CD4-positive, alpha-beta T cell treated with Interleukin-17A for 4 hours (primary cell): ENCODE measurements around the gene TECR.
"Not testable (repeated sequence)": the region's sequence is repeated elsewhere in the genome, so short reads cannot be mapped to it uniquely, and the experiment has no call there.

ENCODE experiments used
- DNase-seq: peaks from one replicate; pipeline ENCODE4 v3.0.0-alpha.2; 2020; ENCODE audit warnings: mixed read lengths

The TECR gene

DNA sequence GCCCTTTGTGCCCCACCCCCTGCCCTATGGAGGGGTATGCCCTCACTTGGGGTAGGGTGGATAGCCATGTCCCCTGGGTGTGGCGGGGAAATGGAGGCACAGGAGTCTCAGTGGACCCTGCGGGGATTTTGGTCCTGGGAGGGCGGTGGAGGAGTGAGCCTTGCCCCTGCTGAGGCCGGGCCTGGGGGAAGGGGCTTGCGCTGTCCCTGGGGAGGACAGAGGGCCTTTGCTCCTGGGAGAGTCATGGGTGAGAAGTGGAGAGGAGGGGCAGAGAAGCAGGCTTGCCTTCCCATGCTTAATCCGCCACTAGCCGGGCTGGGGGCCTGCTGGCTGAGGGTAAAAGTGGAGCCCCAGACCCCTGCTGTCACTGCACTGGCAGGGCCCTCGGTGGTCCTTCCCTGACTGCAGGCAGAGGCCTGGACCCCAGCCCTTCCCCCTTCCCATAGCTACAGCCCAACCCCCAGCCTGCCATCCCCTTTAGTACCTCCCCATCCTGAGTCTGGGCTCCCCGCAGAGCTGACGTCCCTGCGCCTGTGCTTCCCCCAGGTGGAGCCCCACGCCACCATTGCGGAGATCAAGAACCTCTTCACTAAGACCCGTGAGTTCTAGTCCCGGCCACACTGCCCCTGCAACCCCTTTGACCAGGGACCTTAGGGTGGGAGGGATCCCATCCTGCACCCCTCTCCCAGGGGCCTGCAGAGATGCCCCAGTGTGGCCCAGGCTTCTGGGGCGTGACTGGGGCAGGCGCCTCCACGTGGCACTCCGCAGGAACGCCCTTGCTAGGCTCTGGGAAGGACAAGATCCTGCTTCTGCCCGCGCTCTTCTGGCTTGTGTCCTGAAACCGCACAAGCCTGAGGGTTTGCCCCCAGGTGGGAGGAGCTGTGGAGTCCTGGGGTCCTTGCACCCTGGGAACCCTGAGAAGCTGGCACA is 33.5 kb downstream of the TECR start:
- DNase-seq, result no peak

DNA sequence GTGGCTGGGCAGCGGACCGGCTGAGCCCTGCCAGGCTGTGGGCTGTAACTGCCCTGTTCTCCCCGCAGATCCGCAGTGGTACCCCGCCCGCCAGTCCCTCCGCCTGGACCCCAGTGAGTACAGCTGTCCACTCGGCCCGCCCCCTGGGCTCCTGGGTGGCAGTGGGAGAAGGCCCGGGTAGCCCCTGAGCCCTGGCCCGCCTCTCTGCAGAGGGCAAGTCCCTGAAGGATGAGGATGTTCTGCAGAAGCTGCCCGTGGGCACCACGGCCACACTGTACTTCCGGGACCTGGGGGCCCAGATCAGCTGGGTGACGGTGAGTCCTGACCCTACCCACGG is 34.2 kb downstream of the TECR start:
- DNase-seq, result no peak

DNA sequence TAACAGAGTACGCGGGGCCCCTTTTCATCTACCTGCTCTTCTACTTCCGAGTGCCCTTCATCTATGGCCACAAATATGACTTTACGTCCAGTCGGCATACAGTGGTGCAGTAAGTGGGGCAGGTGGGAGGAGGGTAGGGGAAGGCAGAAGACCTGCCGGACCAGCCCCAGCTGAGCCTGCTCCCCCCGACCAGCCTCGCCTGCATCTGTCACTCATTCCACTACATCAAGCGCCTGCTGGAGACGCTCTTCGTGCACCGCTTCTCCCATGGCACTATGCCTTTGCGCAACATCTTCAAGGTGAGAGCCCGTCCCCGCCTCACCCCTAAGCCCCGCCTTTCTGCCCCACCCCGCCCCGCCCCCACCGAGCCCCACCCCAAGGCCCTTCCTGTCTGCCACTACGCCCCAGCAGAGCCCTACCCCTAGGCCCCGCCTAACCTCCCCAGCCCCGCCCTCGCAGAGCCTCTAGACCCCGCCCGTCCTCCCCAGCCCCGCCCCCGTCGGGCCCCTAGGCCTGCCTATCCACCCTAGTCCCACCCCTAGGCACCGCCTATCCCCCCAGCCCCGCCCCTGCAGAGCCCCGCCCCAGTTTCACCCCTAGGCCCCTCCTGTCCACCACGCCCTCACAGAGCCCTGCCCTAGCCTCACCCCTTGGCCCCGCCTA is 34.7 kb downstream of the TECR start:
- no peak for DNase-seq

DNA sequence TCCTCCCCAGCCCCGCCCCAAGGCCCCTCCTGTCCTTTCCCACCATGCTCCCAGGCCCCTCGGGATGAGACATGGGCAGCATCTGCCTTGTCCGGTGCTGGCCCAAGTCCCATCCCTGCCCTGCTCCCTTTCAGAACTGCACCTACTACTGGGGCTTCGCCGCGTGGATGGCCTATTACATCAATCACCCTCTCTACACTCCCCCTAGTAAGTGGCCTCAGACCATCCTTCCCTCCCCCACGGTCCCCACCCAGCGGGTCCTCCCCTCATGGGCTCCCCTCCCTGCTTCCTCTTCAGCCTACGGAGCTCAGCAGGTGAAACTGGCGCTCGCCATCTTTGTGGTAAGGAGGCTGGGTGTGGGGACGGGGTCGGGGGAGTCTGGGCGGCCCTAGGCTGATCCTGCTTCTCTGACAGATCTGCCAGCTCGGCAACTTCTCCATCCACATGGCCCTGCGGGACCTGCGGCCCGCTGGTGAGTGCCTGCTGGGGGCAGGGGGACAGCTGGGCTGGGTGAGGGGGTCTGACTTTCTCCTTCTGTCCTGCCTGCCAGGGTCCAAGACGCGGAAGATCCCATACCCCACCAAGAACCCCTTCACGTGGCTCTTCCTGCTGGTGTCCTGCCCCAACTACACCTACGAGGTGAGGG is 35.4 kb downstream of the TECR start:
- DNase-seq, result not testable (repeated sequence)

DNA sequence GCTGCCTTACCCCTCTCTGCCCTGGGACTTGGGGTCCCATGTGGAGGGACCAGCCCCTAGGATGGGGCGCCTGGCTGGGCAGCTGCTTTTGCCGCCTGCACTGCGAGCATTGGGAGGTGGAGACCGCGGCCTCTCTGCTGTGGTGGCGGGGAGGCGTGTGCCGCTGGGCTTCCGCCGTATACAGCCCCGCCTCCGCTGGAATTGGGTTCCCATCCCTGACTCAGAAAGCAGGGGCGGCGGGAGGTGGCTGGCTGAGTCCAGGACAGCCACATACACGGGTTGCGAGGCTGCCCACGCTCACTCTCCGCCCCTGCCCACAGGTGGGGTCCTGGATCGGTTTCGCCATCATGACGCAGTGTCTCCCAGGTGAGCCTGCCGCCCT is 35.9 kb downstream of the TECR start:
- no peak for DNase-seq

DNA sequence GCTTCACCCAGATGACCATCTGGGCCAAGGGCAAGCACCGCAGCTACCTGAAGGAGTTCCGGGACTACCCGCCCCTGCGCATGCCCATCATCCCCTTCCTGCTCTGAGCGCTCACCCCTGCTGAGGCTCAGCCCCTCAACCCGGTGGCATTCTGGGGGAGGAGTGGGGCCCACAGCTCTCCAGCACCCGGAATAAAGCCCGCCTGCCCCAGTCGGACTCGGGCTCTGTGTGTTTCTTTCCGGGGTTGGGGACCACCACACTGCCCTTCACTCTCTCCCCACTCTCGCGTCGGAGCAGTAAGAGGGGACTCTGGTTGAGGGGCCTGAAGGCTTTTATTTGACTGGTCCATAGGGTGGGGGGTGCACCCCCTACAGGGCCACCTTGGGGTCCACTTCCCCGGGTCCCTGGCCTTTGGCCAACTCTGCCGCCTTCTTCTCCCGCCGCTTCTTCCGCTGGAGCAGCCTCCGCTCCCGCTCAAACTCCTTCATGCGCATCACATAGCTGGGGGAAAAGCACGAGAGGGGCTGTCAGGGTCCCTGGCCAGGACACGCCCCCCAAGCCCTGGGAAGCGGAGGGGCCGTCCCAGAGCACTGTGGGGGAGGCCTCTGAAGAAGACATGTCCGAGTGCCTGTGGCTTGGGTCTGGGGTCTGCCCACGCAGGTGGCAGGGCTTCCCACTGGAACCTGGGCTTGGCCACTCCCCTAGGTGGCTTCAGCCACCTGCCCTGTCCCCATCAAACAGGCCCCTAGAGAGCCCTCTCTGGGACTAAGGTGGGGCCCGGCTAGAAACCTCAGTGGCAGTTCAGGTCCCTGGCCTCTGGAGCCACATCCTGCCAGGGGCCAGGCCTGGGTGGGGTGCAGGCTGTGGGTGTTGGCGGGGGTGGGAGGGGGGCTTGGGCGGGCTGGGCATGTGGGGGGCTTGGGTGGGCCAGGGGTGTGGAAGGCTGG is 36.6 kb downstream of the TECR start:
- DNase-seq, result no peak

DNA sequence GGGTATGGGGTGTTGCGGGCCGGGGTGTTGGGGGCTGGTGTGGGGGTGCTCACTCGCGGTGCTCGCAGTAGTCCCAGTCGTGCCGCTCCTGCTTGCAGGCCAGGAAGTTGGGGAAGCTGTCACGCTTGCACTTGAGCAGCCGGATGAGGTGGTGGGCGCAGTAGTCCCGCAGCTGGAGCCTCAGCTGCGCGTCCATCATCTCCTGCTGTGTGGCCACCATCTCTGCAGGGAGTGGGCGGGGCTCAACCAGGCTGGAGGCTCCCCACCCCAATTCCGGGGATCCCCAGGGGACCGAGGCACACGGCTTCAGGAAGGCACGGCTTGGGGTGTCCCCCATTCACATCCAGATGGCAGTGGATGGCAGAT is 37.3 kb downstream of the TECR start:
- DNase-seq, result no peak

DNA sequence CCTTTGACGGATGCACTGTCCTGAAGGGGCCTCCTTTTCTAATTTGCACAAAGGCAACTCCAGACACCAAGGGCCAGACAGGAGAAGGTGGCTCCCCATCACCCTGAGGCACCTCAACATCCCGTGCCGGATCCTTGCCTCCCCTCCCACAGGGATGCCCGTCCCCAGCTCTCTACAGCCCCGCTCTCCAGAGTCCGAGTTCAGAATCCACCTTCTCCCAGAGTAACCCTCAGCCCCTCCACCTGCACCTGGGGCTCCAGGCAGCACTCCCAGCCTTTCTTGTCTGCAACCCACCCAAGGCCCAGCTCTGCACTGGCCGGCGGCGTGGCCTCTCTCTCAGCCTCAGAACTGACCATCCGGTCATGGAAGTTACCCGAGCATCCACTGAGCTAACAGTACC is 37.7 kb downstream of the TECR start:
- no peak for DNase-seq

DNA sequence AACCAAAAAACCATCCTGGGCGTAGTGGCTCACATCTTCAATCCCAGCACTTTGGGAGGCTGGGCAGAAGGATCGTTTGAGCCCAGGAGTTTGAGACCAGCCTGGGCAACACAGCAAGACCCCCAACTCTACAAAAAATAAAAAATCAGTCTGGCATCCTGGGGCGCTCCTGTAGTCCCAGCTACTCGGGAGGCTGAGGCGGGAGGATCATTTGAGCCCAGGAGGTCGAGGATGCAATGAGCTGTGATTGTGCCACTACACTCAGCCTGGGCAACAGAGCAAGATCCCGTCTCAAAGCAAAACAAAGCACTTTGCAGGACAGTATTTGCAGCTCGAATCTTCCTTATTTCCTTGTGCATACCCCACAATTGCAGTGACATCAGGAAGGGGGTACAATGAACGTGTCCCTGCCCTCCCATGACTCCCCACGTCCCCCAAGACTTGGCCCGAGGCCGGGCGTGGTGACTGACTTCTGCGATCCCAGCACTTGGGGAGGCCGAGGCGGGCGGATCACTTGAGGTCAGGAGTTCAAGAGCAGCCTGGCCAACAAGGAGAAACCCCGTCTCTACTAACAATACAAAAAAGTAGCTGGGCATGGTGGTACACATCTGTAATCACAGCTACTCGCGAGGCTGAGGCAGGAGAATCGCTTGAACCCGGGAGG is 41.6 kb downstream of the TECR start:
- DNase-seq, result no peak

DNA sequence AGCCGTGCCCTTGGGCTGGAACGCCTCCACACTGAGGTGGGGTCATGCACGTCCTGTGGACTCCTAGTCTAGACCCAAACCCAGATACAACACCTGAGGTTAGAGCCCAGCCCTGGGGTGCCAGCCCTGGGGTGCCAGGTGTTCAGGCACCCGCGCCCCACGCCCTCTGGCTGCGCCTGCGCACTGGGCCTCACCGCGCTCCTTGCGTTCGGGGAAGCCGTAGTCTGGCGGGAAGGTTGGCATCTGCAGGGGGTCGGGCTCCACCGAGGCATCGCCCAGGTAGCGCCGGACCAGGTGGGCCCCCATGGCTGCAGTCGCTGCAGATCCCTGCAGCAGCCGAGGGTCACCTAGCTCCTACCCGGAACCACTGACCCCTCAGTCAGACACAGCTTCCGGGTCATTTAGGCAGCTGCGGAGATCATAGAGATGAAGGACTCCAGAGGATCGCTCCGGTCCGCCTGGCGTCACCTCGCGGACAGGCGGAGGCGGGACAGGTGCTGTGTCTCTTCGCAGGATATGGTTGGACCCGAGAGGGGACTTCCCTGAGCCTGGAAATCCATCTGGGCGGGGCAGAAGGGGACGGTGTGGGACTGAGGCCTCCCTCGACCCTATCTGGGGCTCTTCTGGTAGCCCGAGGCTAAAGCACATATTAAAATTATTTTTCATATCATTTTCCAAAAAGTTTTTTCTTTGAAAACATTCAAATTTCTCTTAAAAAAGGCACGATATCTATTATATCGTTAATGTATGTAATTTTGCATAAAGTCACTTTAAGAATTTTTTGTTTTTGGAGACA is 42.5 kb downstream of the TECR start, which contains the start of gene NDUFB7:
TSS of gene NDUFB7 (minus strand) at position 372 of the 796 bp plus-strand sequence. CDS start at position 306, 66 bp downstream.
- peak; percentile 91 for DNase-seq

DNA sequence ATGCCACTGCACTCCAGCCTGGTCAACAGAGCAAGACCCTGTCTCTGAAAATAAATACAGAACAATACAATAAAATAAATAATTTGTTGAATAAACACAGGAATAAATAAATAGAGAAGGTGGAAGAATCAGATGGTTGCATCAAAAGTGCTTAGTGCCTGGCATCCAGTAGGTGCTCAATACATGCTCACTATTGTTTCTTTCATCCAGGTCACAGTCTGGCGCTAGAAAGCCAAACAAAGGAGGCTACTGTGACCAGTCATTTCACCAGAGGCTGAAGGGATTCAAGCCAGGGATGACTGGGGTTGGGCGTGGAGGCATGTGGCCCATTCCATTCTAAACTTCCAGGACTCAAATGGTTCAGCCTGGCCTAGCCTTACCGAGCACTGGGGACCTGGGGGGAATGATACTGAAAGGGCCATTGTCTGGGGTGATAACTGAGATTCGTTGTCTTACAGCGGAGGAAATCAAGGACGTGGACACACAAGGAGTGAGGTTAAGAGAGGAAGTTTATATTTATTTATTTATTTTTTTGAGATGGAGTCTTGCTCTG is 46.1 kb downstream of the TECR start:
- DNase-seq, result no peak

DNA sequence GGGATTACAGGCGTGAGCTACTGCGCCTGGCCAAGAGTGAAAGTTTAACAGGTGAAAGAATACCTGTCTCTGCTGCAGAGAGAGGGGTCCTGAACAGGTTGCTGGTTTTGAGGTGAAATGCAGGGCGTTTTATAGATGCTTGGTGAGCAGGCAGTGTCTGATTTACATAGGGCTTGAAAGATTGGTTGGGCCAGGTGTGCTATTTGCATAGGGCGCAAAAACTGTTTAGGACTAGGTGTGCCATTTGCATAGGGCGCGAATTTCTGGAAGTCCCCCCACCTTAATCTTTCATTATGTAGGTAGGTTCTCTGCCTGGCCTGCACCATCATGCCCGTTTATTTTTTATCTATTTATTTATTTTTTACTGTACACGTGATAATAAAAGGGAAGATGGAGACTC is 47.0 kb downstream of the TECR start:
- DNase-seq, result no peak

DNA sequence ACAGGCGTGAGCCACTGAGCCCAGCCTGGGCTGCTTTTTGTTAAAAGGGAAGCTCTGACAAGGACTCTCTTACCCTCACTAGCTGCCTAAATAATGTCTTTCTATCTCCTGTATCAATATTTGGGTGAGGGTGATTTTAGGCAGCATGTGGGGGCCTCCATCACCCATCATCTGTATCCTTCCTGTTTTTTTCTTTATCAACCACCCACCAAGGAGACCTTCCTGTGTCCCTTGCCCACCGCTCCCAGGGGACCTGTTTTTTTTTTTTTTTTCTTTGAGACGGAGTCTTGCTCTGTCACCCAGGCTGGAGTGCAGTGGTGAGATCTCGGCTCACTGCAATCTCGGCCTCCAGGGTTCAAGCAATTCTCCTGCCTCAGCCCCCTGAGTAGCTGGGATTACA is 47.9 kb downstream of the TECR start:
- no peak for DNase-seq

DNA sequence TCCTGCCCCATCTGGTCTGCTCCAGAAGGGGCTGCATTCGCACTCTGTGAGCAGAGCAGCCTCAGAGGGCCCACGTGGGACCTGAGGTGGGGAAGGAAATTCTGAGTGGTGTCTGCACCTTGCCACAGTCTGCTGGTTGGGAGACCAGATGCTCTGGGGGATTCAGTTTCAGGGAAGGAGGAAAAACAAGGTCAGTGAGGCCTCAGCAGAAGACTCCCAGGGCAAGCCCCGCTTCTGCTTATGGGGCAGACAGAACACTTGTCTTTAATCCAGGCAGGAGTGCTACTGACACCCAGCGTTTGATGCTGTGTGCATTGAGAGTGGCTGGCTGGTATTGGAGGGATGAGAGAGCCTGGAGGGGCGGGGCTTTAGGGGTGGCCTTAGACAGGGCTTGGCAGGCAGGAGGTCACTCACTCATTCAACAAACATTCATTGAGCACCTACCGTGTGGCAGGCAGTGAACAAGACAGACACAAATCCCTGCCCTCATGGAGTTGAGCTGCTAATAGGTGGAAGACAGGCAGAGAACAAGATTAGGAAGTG is 48.6 kb downstream of the TECR start:
- DNase-seq, result no peak

DNA sequence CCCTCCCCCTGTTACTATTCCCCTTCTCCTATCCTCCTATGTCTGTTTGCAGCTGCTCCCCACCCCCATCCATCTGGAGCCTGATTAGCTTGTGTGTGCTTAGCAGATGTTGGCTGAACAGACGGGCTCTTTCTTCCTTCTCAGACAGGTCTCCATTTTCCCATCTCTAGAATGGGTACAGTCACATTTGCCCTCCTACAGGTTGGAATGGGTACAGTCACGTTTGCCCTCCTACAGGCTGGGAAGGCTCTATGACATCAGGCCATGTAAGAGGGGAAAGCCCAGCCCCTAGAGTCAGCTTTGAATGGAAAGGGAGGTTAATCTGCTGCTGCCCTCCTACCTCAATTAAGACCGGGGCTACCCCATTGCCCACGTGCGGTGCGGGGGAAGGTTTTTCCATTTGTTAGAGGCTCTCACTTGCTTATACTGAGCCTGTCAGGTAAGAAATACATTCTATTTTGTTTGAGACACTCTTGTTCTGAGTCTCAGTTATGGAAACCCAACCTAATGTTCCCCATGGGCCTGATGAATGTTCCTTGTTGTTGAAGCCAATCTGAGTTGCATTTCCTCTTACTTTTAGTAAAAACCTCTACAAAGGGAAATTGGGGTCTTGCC is 51.3 kb downstream of the TECR start:
- no peak for DNase-seq

DNA sequence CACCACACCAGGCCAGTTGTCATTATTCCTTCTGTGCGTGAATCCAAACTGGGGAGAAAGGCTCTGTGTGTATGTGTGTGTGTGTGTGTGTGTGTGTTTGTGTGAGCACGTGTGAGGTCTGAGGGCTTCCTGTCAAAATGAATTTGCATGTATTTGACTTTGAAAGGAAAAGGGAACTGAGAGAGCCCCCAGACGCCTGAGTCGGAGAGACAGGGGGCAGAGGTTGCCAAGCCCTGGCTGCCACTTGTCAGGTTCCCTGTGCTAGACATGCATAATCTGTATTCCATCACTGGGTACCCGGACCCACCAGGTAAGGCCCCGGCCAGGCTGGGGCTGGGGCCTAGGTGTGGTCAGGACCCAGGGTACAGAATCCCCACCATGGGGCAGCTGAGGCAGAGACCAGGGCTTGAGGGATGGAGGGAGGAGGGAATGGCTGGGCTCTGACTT is 53.5 kb downstream of the TECR start, which contains the start of gene CLEC17A:
TSS of gene CLEC17A (plus strand) at position 191 of the 447 bp plus-strand sequence. CDS start at position 268, 77 bp downstream.
- no peak for DNase-seq

DNA sequence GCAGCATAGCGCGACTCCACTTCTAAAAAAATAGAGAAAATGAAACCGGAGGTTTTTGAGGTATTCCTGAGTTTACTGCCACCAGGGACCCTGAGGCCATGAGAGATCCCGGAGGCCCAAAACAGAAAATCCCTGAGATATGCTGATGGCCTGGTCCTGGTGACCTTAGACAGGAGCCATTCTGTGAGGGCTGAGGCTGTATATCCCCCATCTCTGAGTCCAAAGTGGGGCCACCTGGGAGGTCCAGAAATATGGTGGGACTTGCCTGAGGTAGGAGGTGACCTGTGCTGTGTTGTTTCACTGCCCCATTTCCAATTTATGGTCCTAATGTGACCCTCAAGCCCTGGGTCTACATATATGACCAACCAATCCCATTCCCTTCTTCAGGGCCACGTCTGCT is 55.0 kb downstream of the TECR start:
- not testable (repeated sequence) for DNase-seq

DNA sequence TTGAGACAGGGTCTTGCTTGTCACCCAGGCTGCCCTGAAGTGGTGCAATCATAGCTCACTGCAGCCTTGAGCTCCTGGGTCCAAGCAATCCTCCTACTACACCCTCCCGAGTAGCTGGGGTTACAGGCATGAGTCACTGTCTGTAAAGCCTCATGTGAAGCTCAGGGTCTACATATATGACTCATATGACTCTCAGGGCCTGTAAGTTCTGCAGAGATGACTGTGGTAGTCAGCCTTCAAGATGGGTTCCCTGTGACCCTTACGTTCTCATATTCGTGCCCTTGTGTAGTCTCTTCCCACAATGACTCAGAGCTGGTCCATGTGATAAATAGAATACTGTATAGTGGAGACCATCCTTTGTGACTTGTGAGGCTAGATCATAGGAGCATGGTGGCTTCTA is 55.8 kb downstream of the TECR start:
- not testable (repeated sequence) for DNase-seq

DNA sequence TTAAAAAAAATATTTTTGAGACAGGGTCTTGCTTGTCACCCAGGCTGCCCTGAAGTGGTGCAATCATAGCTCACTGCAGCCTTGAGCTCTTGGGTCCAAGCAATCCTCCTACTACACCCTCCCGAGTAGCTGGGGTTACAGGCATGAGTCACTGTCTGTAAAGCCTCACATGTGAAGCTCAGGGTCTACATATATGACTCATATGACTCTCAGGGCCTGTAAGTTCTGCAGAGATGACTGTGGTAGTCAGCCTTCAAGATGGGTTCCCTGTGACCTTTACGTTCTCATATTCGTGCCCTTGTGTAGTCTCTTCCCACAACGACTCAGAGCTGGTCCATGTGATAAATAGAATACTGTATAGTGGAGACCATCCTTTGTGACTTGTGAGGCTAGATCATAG is 60.0 kb downstream of the TECR start:
- DNase-seq, result not testable (repeated sequence)

DNA sequence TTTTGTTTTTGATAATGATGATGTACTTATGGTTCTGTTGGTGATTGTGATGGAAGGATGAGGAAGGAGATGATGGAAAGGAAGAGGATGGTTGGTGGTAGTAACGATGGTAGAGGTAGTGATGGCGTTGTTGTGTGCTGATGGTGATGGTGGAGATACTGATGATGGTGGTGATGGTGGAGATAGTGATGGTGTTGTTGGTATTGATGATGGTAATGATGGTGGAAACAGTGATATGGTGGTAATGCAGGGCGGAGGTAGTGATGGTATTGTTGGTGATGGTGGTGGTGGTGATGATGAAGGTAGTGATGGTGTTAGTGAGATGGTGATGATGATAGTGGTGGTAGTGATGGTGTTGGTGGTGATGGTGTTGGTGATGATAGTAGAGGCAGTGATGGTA is 66.2 kb downstream of the TECR start:
- no peak for DNase-seq
